WTC11 (cell line): ENCODE data around the gene FOXO3.

Experiments used
- ATF1 ChIP-seq: sonication (generic); formaldehyde crosslinking; IDR thresholded peaks from 2 replicates; pipeline ENCODE4 v1.8.1; 2023; ENCODE audit warnings: mild to moderate bottlenecking, moderate library complexity, missing genetic modification reagents
- CTCF ChIP-seq: fragments of 200-600 bp; IDR thresholded peaks from 2 replicates; pipeline ENCODE4 v1.8.0; 2022; ENCODE audit warnings: antibody characterized with exemption
- MAX ChIP-seq: sonication (generic); formaldehyde crosslinking; IDR thresholded peaks from 2 replicates; pipeline ENCODE4 v1.8.0; 2022; ENCODE audit warnings: mild to moderate bottlenecking, missing genetic modification reagents
- NFYB ChIP-seq: sonication (generic); formaldehyde crosslinking; conservative IDR thresholded peaks from 2 replicates; pipeline ENCODE4 v1.8.0; 2022; ENCODE audit warnings: low read depth, missing genetic modification reagents
- PREB ChIP-seq: sonication (generic); formaldehyde crosslinking; IDR thresholded peaks from 2 replicates; pipeline ENCODE4 v1.8.1; 2022; ENCODE audit warnings: mild to moderate bottlenecking, missing genetic modification reagents, moderate library complexity, borderline replicate concordance

GRCh38 chr6:108568101-108568500 lies 7.4 kb downstream of the FOXO3 start:
- no peak for TF ChIP-seq PREB (CRISPR knock-in tag)
- no peak for TF ChIP-seq NFYB (CRISPR knock-in tag)
- no peak for TF ChIP-seq CTCF
- TF ChIP-seq MAX (CRISPR knock-in tag), result no peak
- TF ChIP-seq ATF1 (CRISPR knock-in tag), result no peak
